ENCODE data around the gene CD99.

CD99 gene

GRCh38 chrX:2696698-2697215 lies 5.7 kb downstream of the CD99 start:
- Histone ChIP-seq H3K9me2 (replicated peaks; ENCODE audit: insufficient read depth, low read length) (no peaks in the 10 kb centered on the region), H3K4me2 (ENCODE audit: low read depth, low read length) (no peak overlapping the region), H3K27me3 (replicated peaks; ENCODE audit: insufficient read depth, low read length) (no peaks in the 10 kb centered on the region), H4K20me1 (ENCODE audit: insufficient read depth, low read length) (no peaks in the 10 kb centered on the region), H3K4me1 (ENCODE audit: low read length) (no peaks in the 10 kb centered on the region), H3K9ac (ENCODE audit: low read length) (no peak overlapping the region), H3F3A (ENCODE audit: insufficient read depth, low read length) (no peaks in the 10 kb centered on the region), H2AFZ (ENCODE audit: low read length) (no peak overlapping the region), H3K4me3 (ENCODE audit: low read length) (no peak overlapping the region), H3K27ac (ENCODE audit: low read length) (no peak overlapping the region), H3K79me2 (ENCODE audit: low read length) (no peaks in the 10 kb centered on the region; the same call in 1 of the 2 replicates), H3K36me3 (replicated peaks; ENCODE audit: insufficient read depth, low read length) (no peaks in the 10 kb centered on the region), H3K9me3 (replicated peaks; ENCODE audit: insufficient read depth, low read length) (no peaks in the 10 kb centered on the region)
- no peak for TF ChIP-seq EZH2 (optimal IDR thresholded peaks at IDR 0.05; ENCODE audit: low read depth, low read length)
- TF ChIP-seq EZH2phosphoT487 (IDR thresholded peaks at IDR 0.05; ENCODE audit: low read length): no peak
- TF ChIP-seq CTCF (IDR thresholded peaks at IDR 0.05; ENCODE audit: low read length): no peak
- no peak for DNase-seq

GRCh38 chrX:2697306-2697705 lies 6.2 kb downstream of the CD99 start:
- no peak overlapping the region for H3K27ac ChIP-seq (ENCODE audit: low read length)
- no peaks in the 10 kb centered on the region for H4K20me1 ChIP-seq (ENCODE audit: insufficient read depth, low read length)
- no peak overlapping the region for H2AFZ ChIP-seq (ENCODE audit: low read length)
- H3K4me3 ChIP-seq (ENCODE audit: low read length): no peak overlapping the region
- DNase-seq: no peak
- no peaks in the 10 kb centered on the region for H3K4me1 ChIP-seq (ENCODE audit: low read length)
- H3F3A ChIP-seq (ENCODE audit: insufficient read depth, low read length): no peaks in the 10 kb centered on the region
- H3K36me3 ChIP-seq (replicated peaks; ENCODE audit: insufficient read depth, low read length): no peaks in the 10 kb centered on the region
- H3K9ac ChIP-seq (ENCODE audit: low read length): no peak overlapping the region
- no peaks in the 10 kb centered on the region for H3K27me3 ChIP-seq (replicated peaks; ENCODE audit: insufficient read depth, low read length)
- H3K4me2 ChIP-seq (ENCODE audit: low read depth, low read length): no peak overlapping the region
- no peaks in the 10 kb centered on the region for H3K9me3 ChIP-seq (replicated peaks; ENCODE audit: insufficient read depth, low read length)
- TF ChIP-seq CTCF (IDR thresholded peaks at IDR 0.05; ENCODE audit: low read length) (no peak), EZH2 (optimal IDR thresholded peaks at IDR 0.05; ENCODE audit: low read depth, low read length) (no peak), EZH2phosphoT487 (IDR thresholded peaks at IDR 0.05; ENCODE audit: low read length) (no peak)
- H3K79me2 ChIP-seq (ENCODE audit: low read length): no peaks in the 10 kb centered on the region; the same call in 1 of the 2 replicates
- H3K9me2 ChIP-seq (replicated peaks; ENCODE audit: insufficient read depth, low read length): no peaks in the 10 kb centered on the region

GRCh38 chrX:2697741-2698299 lies 6.7 kb downstream of the CD99 start:
- Histone ChIP-seq H3K9me2 (replicated peaks; ENCODE audit: insufficient read depth, low read length) (no peaks in the 10 kb centered on the region), H3K4me3 (ENCODE audit: low read length) (no peak overlapping the region), H3K27me3 (replicated peaks; ENCODE audit: insufficient read depth, low read length) (no peaks in the 10 kb centered on the region), H3K27ac (ENCODE audit: low read length) (no peak overlapping the region), H3K36me3 (replicated peaks; ENCODE audit: insufficient read depth, low read length) (no peaks in the 10 kb centered on the region), H3K4me1 (ENCODE audit: low read length) (no peaks in the 10 kb centered on the region), H4K20me1 (ENCODE audit: insufficient read depth, low read length) (no peaks in the 10 kb centered on the region), H3K79me2 (ENCODE audit: low read length) (no peaks in the 10 kb centered on the region), H3F3A (ENCODE audit: insufficient read depth, low read length) (no peaks in the 10 kb centered on the region), H3K9me3 (replicated peaks; ENCODE audit: insufficient read depth, low read length) (no peaks in the 10 kb centered on the region), H2AFZ (ENCODE audit: low read length) (no peak overlapping the region), H3K4me2 (ENCODE audit: low read depth, low read length) (no peak overlapping the region), H3K9ac (ENCODE audit: low read length) (no peak overlapping the region)
- DNase-seq: no peak
- TF ChIP-seq EZH2phosphoT487 (IDR thresholded peaks at IDR 0.05; ENCODE audit: low read length) (no peak), CTCF (IDR thresholded peaks at IDR 0.05; ENCODE audit: low read length) (no peak), EZH2 (optimal IDR thresholded peaks at IDR 0.05; ENCODE audit: low read depth, low read length) (no peak)

Data from MM.1S (cell line).